Omental fat pad (tissue), 4 donors: ENCODE measurements around the gene FER. TPM values are rescaled to one million over a fixed set of nuclear protein-coding genes. Genes with fewer than 3 reads are reported as not detected.

ENCODE experiments used
- ATAC-seq: fragments of 150-250 bp; one replicate; pipeline ENCODE4 v1.9.1; 2016; ENCODE audit warnings: mild to moderate bottlenecking, moderate library complexity; ENCODE audit not compliant: low FRiP score
- DNase-seq: peaks from one replicate; pipeline ENCODE4 v3.0.0-alpha.2; 2019; ENCODE audit warnings: low spot score
- CTCF ChIP-seq, 3 donors: fragments of 450-650 bp; IDR thresholded peaks; one replicate each; pipeline ENCODE4 v1.5.1; 2016 to 2017; ENCODE audit warnings: antibody characterized with exemption in 3 of 3, mild to moderate bottlenecking in 3 of 3, moderate library complexity in 2 of 3
- total RNA-seq, 4 donors: library from RNA; depleted of rRNA; stranded (reverse); fragments of >200 nt; gene quantifications; one replicate each; pipeline ENCODE4 v1.1.0, GENCODE V29; 2016

Gene FER
- total RNA-seq, 4 donors from 2014 or later: 25.2 to 33.1 (median 29.5) TPM

DNA sequence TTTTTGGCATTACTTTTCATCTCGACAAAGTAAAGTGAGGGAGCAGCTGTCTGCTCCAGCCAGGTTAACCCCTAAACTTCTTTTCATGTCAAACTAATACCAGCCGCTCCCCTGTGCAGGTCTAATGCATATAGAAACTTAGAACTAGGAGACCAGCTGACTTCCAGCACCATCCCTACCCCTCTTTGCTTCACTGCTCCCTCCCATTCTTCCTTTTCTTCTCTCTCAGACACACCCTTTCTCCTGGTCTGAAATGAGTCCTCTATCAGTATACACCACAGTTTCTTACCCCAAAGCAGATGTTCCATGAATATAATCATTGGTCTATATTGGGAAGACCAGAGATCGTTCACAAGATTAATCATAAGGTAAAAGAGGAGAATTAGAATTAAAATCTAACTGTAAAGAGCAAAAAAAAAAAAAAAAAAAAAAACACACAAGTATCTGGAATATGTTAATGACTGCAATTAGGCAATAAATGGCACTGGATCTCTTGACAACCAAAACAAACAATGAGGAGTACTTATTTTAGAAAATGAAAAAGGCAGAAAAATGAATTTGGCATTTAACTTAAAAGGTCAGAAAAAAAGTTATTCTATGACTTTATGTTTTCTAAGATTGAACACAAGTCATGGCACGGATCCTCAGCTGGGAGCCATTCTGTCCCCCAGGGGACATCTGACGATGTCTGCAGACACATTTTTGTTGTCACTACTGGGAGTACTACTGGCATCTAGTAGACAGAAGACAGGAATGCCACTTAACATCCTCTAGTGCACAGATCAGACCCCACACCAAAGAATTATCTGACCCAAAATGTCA lies 452.3 kb downstream of the FER start:
- TF ChIP-seq CTCF (IDR thresholded peaks at IDR 0.05): no peak
- DNase-seq: no peak
- no peak for ATAC-seq

- TF ChIP-seq CTCF (IDR thresholded peaks at IDR 0.05): no peak
- ATAC-seq (no peak), DNase-seq (no peak)
Observed at GRCh38 chr5:109215040-109215439, 467.3 kb downstream of the FER start.

DNA sequence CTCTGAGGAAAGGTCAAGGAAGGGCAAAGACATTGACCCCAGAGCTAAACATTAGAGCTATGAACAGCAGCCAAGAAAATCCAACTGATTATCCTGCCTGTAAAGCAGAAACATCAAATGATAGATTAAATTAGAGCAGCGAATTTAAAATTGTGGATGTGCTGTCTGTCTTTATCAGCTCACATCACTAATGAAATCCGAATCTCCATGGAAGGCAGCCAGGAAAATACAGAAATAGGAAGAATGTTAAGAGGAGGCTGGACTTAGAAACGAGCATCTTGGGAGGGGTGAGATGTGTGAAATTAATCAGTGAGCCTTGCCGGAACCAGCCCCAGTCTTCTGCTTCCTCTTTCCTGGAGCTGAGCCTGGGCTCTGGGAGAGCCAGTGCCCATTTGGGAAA lies 471.1 kb downstream of the FER start:
- TF ChIP-seq CTCF (IDR thresholded peaks at IDR 0.05): no peak
- no peak for ATAC-seq
- no peak for DNase-seq

GRCh38 chr5:109223531-109223930 lies 475.8 kb downstream of the FER start:
- TF ChIP-seq CTCF (IDR thresholded peaks at IDR 0.05): no peak
- DNase-seq: no peak
- no peak for ATAC-seq

DNA sequence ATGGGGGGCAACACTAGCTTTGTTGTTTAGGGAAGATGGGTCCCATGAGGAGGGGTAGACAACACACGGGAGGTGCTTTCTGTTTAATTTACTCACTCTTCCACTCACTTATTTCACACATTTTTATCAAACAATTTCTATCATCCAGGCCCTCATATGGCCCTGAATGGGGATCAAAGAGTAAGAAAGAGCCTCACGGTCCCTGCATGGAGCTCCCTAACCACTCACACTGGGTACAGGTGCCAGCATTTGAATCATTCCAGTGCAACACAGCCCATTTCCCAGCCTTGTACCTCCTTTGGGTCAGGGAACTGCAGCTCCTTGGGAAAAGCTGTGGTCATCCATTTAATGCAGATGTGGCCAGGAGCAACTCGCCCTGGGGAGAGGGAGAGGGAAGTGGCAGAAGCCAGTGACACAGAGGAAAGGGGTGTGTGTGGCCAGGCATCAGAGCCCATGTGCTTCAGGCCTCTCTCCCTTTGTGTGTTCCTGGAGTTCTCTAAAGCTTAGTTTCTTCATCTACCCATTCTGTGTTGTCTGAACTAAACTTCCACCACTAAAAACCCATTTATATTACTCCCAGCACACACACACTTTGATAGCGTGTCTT lies 476.7 kb downstream of the FER start:
- DNase-seq (no peak), ATAC-seq (no peak)
- TF ChIP-seq CTCF (IDR thresholded peaks at IDR 0.05): no peak

DNA sequence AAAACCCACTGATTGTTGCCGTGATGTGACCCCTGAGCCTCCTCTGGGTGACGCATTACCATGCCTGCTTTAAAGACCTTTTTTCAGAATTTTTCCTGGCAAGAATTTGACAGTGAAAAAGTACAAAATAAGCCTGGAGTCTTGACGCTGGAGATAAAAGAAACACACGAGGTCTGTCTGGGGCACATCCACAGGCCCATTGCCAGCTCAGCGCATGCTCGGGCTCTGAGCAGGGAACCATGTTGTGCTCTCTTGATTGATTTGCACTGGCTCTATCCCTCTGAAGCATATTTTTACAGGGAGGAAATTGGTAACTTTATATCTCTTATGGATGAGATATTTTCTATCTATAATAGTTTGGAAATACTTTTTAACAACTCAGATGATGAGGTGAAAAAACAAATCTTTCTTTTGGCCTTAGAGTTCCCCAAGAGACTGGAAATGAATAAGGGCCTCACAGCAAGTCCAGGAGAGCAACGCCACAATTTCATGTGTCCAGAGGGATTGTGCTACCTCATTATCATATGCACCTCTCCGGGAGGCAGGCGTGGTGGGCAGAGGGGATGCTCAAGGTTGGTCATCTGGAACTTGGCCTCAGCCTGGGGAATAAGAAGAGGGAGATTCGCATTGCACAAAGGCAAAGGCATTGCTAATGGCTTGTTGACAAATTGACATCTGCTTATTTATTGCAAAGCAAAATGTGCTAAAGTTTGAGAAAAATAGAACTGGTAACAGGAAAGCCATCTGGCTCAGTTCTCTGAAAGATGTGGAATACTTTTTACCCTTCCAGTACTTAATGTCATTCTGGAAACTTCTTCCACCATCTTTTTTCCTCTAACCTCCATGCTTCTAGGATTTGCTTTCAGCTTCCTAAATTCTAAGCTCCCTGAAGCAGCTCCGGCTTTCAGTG lies 478.3 kb downstream of the FER start:
- TF ChIP-seq CTCF (IDR thresholded peaks at IDR 0.05): no peak
- ATAC-seq (no peak), DNase-seq (no peak)
